RCC 7860 (cell line): ENCODE data around the gene CD99L2.
A peak's percentile ranks its signal among the peaks of the same experiment; 100 is the strongest.
"Not testable (repeated sequence)": the region's sequence is repeated elsewhere in the genome, so short reads cannot be mapped to it uniquely, and the experiment has no call there.

Experiments used
- DNase-seq: peaks from one replicate; pipeline ENCODE4 v3.0.0-alpha.2; 2015; ENCODE audit warnings: low spot score
- FAIRE-seq: peaks from 2 replicates; lab custom pipeline; 2012; peaks lifted over from hg19 to GRCh38; lab: Jason Lieb, UNC

The CD99L2 gene

DNA sequence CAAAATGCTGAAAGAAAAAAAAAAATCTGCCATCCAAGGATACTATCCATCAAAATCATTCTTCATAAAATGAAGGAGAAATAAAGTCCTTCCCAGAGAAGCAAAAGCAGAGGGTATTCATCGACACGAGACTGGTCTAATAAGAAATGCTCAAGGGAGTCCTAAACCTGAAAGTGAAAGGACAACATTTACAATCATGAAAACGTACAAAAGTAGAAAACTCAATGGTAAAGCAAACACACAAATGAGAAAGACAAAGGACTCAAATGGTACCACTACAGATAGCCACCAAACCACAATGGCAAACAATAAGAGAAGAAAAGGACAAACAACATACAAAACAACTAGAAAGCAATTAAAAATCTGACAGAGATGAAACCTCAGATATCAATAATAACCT lies 41.0 kb downstream of the CD99L2 start:
- FAIRE-seq (no peak), DNase-seq (no peak)

DNA sequence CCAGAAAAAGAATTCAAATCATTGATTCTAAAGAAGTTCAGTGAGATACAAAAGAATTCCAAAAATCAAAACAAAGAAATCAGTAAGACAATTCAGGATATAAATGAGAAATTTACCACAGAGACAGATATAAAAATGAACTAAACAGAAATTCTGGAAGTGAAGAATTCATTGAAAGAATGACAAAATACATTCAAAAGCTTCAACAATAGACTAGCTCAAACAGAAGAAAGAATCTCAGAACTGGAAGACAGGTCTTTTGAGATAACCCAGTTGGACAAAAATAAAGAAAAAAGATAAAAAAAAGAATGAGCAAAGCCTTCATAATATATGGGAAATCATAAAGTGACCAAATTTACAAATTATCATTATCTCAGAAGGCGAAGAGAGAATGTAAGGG lies 41.7 kb downstream of the CD99L2 start:
- FAIRE-seq (no peak), DNase-seq (no peak)

DNA sequence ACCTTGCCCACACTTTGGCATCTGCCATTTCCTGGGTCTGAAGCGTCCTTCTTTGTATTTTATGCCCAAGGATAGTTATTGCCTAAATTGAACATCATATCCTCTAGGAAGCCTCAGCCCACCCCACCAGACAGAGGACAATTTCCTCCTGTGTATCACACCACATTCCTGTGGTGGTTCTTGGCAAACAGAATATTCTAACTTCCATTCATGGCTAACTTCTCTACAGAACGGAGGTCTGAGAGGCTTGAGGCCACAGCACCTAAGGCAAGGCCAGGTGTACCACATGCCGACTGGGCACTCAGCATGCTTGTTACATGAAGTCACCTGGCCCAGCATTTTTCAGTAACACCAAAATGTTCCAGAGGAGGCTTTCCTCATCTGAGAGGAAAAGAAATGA lies 42.4 kb downstream of the CD99L2 start:
- DNase-seq (no peak), FAIRE-seq (no peak)

DNA sequence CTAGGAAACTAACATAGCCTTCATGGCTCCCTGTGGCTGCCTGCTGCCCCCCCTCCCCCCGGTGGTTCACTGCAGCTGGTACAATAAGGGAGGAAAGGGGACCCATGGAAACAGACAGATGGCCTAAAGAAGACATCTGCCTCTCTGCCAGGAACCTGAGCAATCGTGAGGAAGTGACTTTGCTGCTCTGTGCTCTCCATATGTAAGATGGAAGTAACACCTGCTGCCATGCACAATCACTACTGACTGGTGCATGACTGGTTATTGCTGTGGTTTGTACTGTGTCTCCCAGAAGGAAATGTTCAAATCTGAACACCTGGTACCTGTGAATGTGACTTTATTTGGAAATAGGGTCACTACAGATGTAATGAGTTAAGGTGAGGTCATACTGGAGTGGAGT lies 43.6 kb downstream of the CD99L2 start:
- no peak for FAIRE-seq
- no peak for DNase-seq

DNA sequence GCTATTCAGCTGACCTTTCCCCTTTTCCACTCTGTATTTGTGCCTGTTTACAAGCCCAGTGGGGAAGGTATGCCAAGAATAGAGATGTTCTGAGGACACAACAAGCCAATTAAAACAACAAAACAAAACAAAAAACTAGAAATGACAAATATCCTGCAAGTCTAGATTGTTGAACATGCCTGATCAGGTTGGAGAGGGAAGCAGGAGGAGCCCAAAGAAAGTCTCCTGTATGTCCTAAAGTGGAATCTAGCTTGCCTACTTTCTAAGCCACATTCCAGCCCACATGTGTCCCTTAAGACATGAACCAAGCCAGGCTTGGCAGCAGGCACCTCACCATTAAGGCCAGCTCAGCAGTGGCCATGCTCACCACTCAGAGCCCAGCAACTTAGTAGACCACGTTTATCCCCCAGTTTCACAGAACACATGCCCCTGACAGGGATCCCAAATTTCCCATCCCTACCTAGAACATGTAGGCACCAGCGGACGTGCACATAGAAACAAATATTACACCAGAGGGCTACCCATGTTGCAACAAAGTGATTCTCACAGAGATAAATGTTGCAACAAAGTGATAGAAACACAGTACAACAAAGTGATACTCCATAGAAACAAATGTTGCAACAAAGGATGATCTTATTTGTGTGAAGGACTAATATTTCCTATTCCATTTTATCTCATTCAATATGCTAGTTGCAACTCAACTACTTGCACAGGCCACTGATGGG lies 48.3 kb downstream of the CD99L2 start:
- DNase-seq (no peak), FAIRE-seq (no peak)

DNA sequence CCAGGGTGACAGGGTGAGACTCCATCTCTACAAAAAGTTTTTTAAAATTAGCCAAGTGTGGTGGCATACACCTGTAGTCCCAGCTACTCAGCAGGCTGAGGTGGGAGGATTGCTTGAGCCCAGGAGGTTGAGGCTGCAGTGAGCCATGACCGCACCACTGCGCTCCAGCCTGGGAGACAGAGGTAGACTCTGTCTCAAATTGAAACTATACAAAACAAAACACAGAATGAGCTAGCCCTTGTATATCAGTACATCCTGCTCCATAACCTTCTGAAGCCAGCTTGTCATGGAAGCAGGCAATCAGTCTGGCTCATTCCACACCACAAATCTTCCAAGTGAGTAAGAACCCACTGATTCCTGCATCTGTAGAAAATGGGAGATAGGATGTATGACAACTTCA lies 49.0 kb downstream of the CD99L2 start:
- FAIRE-seq (no peak), DNase-seq (no peak)

DNA sequence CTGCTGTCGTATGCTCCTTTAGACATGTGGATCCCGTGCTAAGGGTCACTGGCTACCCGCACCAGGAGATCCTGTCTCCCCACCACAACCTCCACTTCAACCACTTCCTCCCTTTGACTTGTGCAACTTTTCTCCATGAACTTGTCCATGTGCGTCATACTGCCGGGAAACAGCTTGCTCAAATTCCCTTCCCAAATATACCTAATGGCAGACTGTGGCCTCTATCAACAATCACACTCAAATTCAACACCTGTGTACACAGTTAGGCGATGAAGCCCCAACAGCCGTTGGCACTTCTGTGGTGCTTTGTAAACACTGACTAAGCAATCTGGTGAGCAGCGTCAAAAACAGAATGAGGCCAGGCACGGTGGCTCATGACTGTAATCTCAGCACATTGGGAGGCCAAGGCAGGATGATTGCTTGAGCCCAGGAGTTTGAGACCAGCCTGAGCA lies 49.5 kb downstream of the CD99L2 start:
- DNase-seq (peak; percentile 8), FAIRE-seq (peak; percentile 64)

DNA sequence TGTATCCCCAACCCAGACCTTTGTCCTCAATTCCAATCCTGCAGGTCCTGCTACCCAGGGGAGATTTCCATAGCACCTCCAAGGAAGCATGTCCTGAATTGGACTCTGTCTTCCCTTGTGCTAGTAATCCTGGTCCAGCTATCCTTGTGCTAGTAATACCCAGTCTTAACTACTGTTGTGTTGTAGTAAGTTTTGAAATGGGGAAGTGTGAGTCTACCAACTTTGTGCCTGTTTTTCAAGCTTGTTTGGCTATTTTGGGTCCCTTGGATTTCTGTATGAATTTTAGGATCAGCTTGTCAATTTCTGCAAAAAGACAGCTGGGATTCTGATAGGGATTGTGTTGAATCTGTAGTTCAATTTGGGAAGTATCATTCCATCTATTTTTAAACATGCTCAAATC lies 51.4 kb downstream of the CD99L2 start:
- no peak for FAIRE-seq
- no peak for DNase-seq

DNA sequence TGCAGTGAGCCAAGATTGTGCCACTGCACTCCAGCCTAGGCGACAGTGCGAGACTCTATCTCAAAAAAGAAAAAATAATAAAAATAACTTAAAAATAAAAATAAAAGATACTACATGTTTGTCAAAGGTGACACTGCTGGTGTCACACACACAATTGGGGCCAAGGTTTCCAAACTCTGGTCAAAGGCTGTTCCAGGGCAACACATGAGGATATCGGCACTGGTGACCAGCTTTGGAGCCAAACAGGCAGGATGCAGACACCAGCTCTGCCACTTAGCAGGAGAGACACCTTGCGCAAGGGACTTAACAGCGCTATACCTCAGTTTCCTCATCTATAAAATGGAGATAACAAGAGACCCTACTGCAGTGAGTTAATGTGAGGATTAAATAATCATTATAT lies 52.3 kb downstream of the CD99L2 start:
- FAIRE-seq (no peak), DNase-seq (no peak)

DNA sequence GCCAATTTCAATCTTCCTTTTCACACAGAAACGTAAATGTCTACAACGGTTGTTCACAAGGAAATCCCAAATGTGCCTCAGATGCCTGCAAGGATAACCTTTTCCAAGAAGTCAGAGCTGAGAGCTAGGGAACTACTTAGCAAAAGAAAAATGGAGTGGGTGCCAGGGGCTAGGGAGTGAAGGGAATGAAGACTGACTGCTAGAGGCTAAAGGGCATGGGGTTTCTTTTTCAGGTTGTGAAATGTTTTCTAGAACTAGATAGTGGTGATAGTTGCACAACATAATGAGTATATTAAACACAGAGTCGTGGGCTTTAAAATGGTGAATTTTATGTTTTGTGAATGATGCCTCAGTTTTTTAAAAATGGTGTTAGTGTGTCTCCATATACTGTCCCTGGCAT lies 53.4 kb downstream of the CD99L2 start:
- DNase-seq: no peak
- FAIRE-seq: no peak

DNA sequence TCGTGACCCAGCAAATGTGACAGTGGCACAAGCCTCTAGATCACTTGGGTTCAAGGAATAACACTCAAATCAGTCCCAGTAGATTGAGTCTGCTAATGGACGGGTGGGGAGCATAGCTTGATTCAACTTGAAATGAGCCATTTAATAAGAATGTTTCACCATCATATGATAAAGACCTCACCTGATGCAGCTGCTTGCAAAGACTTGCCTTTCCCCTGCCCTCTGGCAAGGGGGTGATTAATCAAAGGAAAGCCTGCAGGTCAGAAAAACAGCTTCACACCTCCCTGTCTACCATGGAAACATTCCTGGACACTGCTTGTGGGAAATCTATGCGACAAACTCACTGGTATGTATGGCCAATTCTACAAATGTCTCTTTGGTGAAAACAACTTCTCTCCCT lies 54.5 kb downstream of the CD99L2 start:
- FAIRE-seq: no peak
- DNase-seq: no peak

DNA sequence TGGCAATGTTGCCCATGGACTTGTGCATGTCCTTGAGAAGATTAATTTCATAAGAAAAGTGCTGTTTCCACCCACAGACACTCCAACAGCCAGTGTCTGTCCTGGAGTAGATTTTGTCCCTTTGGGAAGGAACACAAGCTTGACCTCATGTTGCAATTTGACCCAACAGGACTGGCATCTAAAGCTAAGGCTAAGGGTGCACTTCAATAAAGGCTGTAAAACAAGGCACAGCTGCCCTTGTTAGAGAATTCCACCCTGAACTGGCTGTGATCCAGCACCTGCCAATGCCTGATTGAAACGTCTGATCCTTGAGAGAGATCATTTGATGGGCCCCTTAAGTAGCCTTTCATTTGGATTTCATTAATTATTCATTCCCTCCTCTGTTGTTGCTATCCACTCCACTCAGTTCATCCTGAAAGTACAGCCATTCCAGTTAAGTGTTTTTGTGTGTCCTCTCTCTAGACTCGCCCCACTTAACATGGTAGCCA lies 56.2 kb downstream of the CD99L2 start:
- DNase-seq (no peak), FAIRE-seq (no peak)

DNA sequence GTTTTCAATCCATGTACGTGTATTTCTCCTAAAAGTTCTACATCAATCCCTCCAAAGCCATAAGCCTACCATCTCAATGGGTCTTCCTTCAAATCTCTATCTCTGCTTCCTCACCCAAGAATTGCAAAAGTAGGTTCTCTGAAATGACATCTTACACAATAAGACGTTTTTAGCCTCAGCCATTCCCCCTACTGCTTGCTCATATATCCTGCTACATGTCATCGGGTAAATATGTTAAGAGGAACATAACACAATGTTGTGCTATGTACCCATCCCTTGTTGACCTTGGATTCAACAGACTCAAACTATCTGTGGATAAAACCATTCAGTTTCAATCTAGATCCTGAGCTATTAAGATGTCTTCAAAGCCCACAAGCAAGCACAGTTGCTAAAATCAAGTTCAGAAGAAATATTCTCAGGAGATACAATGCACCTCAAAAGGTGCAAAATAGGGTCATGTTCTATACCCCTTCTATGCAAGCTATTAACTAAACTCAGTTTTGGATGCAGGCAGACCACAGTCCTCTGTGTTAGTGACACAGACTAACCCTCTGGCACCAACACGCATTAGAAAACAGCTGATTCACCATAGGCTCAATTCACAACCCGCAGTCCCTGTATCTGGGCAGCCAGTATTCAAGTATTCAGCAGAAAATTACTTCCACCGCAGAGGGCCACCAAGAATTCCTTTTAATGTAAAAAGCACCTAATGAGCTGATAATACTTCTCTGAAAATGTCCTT lies 56.8 kb downstream of the CD99L2 start:
- DNase-seq (no peak), FAIRE-seq (no peak)

DNA sequence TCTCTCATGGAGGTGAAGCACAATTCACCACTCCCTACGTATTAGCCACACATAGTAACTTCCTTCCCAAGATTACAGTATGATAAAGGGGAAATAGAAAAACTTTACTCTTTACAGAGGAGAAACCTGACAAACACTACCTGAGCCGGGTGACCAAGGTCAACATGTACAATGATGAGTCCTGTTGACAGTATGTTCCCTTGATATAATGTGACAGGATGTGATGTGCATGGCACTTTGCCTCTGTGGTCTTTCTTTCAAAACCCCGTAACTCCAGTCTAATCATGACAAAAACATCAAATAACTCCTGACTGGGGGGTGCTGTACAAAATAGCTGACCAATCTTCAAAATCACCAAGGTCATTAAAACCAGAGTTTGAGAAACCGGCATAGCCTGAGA lies 60.6 kb downstream of the CD99L2 start:
- DNase-seq (no peak), FAIRE-seq (no peak)

DNA sequence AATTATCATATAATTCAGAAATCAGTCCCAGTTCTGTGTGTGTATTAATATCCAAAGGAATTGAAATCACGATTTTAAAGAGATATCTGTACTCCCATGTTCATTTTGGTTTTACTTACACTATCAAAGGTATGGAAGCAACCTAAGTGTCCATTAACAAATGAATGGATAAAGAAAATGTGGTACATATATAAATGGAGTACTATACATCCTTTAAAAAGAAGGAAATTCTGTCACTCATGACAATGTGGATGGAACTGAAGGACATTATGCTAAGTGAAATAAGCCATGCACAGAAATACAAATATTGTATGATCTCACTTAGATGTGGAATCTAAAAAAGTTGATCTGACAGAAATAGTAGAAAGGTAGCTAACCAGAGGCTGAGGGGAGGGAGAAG lies 63.8 kb downstream of the CD99L2 start:
- no peak for DNase-seq
- FAIRE-seq: no peak

DNA sequence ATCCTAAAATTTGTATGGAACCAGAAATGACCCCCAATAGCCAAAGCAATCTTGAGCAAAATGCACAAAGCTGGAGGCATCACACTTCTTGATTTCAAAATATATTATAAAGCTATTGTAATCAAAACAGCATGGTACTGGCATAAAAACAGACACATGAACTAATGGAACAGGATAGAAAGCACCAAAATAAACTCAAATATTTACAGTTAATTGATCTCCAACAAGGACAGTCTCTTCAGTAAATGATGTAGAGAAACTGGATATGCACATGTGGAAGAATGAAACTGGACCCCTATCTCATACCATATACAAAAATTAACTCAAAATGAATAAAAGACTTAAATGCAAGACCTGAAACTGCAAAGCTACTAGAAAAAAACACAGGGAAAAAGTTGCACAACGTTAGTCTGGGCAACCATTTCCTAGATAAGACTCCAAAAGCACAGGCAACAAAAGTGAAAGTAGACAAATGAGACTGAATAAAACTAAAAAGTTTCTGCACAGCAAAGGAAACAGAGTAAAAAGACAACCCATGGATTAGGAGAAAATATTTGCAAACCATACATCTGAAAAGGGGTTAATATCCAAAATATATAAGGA lies 64.9 kb downstream of the CD99L2 start:
- DNase-seq (no peak), FAIRE-seq (no peak)

DNA sequence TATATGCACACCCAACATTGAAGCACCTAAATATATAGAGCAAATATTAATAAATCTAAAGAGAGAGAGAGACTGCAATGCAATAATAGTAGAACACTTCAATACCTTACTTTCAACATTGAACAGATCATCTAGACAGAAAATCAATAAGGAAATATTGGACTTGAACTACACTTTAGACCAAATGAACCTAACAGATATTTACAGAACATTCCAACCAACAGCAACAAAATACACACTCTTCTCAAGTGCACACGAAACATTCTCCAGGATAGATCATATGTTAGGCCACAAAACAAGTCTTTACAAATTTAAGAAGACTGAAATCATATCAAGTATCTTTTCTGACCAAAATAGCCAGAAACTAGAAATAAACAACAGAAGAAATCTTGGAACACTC lies 66.6 kb downstream of the CD99L2 start:
- no peak for DNase-seq
- no peak for FAIRE-seq

DNA sequence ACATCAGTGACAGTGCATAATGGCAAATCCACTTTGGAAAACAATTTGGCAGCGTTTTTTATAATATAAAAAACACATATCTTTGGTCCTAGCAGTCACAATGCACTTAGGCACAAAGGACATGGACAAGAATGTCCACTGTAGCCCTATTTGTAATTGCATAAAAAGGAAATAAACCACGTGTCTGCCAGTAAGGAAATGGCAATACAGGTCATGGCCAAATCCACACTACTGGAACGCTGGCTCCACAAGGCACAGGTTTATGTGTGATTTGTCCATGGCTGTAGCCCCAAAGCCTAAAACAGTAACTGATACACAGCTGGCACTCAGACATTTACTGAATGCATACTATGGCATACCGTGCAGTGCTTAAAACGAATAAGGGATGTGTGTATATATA lies 69.7 kb downstream of the CD99L2 start:
- FAIRE-seq (no peak), DNase-seq (no peak)

DNA sequence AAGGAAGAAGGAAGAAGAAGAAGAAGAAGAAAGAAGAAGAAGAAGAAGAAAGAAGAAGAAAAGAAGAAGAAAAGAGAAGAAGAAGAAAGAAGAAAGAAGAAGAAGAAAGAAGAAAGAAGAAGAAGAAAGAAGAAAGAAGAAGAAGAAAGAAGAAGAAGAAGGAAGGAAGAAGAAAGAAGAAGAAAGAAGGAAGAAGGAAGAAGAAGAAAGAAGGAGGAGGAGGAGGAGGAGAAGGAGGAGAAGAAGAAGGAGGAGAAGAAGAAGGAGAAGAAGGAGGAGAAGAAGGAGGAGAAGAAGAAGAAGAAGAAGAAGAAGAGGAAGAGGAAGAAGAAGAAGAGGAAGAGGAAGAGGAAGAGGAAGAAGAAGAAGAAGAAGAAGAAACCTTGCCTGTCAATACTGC lies 74.1 kb downstream of the CD99L2 start:
- FAIRE-seq, DNase-seq: not testable (repeated sequence)

DNA sequence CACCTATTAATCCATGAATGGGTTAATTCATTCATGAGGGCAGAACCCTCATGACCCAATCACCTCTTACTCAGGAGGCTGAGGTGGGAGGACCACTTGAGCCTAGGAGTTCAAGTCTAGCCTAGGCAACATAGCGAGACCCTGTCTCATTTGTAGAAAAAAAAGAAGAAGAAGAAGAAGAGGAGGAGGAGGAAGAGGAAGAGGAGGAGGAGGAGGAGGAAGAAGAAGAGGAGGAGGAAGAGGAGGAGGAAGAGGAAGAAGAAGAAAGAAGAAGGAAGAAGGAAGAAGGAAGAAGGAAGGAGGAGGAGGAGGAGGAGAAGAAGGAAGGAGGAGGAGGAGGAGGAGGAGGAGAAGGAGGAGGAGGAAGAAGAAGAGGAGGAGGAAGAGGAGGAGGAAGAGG lies 74.6 kb downstream of the CD99L2 start:
- FAIRE-seq, DNase-seq: not testable (repeated sequence)

DNA sequence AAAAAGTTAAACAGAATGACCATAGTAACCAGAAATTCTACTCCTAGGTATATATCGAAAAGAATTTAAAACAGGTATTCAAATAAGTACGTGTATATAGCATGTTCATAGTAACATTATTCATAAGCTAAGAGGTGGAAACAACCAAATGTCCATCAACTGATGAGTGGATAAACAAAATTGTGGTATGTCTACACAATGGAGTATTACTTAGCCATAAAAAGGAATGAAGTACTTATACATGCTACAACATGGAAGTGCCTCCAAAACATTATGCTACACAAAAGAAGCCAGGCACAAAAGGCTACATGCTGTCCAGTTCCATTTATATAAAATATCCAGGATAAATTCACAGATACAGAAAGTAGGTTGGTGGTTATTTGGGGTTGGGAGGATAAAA lies 76.5 kb downstream of the CD99L2 start:
- FAIRE-seq: no peak
- no peak for DNase-seq

DNA sequence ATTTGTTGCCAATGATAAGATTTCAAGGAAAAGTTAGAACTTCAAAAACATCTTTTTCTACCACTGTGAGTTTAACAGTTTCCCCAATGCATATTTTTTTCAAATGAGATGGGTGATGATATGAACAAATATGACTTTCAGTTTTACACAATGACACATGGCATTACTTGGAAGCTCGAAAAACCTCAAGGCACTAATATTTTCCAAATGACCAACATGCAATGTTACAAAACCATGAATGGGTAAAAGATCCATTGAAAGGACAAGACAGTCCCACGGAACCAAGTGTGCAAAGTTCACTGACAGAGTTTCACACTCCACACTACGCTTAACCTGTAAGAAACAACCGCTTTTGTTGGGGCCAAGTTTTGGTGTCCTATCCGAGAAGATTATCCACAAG lies 84.5 kb downstream of the CD99L2 start:
- FAIRE-seq: no peak
- no peak for DNase-seq
